HG03066 (cell line): Measurements from ENCODE around the gene EPB42.
"Not testable (repeated sequence)": the region's sequence is repeated elsewhere in the genome, so short reads cannot be mapped to it uniquely, and the experiment has no call there.

ENCODE experiments used
- ATAC-seq: cut with Tn5 transposase; IDR thresholded peaks from one replicate; pipeline ENCODE4 v1.9.1; 2021; ENCODE audit warnings: low read depth; ENCODE audit not compliant: unreplicated experiment

Gene EPB42

DNA sequence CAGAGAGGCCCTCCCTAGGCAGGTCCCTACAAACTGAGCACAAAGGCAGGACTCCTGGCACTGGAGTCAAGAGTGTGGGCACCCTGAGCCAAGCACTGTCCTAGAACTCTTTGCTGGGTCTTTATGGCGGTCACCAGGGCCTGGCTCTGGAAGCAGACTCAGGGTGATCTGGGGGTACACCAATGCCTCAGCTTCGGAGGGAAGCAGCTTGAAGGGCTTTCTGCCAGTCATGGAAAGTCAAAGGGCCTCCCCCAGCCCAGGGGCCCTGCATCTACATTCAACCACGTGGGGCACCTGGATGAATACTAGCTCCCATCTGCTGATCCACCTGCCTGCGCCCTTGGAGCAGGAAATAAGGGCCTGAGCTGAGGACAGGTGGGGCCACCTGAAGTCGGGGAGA, 7.4 kb downstream of the EPB42 start:
- ATAC-seq, result no peak

DNA sequence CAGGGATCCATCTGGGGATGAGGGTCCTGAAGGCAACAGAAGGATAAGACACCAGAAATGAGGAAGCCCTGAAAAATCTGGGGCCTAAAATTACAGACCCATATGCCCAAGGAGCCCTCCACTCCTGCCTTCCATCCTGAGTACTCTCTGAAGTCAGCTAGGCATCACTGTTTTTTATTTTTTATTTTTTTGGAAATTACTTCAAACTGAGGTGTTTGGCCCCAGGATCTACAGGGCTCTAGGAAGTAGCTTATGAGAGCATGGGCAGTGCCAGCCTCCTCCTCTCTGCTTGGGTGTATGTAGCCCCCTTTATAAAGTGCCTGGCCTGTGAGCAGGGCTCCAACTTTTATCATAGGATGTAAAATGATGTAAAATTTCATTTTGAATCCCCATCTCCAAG, 7.9 kb downstream of the EPB42 start:
- no peak for ATAC-seq

DNA sequence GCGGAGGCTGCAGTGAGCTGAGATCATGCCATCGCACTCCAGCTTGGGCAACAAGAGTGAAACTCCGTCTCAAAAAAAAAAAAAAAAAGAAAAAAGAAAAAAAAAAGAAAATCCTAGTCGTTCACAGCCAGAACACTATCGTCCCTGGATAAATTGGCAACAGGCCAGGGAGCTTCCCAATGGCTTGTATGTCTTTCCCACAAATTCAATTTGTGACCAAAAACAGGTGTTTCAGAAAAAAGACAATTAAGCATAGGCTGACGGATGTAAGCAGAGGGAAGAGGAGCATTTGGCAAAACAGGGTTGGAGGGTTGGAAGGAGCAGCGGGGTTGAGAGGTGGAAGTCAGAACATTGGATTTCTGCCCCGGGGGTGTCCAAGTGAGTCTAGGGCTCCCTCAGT, 8.5 kb downstream of the EPB42 start:
- no peak for ATAC-seq

DNA sequence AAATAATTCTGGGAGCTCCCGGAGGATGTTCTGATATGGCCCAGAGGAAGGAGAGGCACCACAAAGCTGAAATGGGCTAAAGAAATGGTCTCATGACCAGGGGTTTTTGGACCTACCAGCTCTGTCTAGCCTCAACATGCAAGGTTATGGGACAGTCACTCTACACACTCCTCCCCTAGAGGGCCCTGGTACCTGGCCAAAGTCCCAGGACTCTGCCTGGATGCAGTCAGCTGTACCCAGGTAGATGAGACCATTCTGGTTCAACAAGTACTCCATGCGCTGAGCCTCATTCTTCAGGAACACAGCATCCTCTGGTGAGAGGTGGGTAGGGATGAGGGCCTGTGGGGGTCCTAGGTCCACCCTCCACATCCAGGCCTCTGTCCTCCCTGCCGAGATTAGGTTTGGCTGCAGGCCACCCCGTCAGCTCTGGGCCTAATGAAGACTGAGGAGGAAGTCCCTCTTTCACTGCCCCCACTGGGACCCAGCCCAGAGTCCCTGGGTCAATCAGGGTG, 9.5 kb downstream of the EPB42 start:
- no peak for ATAC-seq

DNA sequence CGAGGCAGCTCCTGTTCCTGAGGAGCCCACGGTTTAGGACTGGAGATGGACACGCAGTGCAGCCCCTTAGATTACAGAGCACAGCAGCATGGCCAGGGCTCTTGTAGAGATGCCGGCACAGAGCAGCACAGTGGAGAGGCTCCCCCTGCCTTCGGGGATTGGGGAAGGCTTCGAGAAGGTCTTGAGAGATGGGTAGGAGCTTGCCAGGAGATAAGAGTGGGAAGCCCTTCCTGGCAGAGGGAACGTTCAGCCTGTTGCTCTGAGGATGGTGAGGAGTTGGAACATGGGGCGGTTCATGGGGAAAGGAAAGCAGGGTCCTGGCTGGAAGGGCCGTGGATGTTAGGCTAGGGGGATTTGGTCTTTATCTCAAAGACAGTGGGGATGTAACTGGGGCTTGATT, 10.0 kb downstream of the EPB42 start:
- ATAC-seq, result no peak

DNA sequence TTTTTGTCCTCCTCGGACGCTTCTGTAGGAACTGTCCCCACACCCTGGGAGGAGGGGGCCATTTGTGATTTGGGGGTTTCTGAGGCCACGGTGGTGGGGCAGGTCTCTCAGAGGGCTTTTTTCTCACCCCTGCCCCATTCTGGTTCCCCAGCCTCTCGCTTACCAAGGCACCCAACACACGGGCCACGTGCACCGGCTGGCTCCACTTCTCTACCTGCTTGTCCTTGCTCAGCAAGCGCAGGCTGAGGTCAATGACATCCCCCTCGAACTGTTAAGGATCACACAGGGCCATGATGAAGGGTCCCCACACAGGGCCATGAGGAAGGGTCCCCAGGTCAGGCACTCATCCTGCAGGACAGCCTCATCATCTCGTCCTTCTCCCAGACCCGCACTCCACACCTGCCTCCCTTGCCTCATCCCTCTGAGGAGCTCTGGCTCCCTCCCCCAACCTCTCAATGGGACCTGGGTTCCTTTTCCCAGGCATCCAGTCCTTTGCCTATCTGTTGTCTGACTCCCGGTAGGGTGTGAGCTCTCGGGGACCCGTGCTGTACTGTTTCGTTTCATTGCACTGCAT, 10.6 kb downstream of the EPB42 start:
- no peak for ATAC-seq

DNA sequence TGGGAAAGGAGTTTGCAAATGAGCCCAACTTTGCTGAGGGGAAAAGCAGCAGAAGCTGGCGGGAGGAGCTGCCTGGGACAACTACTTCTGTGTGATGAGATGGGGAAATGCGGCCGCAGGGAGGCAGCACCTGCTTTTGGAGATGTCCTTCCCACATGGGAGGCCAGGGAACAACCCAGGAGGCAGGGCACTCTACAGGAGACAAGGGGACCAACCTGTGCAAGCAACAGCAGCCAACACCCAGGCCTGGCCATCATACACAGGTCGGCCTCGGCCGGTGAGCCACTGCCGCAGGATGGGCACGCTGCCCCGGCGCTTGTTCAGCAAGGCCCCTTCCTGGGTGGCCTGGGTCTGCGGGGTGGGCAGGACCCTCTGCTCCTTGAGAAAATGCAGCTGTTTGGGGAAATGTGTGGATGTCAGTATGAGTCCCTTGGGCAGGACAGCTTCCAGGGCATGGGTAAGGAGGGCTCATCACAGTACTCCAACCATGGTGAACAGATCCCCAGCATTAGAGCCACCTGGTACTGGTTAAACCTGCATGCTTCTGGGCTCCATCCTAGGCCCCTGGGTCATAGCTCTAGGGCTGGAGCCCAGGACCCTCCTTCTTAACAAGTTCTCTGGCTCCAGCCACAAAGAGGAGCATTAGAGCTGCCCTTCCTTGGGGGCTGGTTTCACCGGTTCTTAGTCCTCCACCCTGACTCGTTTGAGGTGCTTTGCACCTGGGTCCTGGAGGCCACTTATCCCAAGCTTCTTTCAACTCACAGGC, 11.6 kb downstream of the EPB42 start:
- no peak for ATAC-seq

DNA sequence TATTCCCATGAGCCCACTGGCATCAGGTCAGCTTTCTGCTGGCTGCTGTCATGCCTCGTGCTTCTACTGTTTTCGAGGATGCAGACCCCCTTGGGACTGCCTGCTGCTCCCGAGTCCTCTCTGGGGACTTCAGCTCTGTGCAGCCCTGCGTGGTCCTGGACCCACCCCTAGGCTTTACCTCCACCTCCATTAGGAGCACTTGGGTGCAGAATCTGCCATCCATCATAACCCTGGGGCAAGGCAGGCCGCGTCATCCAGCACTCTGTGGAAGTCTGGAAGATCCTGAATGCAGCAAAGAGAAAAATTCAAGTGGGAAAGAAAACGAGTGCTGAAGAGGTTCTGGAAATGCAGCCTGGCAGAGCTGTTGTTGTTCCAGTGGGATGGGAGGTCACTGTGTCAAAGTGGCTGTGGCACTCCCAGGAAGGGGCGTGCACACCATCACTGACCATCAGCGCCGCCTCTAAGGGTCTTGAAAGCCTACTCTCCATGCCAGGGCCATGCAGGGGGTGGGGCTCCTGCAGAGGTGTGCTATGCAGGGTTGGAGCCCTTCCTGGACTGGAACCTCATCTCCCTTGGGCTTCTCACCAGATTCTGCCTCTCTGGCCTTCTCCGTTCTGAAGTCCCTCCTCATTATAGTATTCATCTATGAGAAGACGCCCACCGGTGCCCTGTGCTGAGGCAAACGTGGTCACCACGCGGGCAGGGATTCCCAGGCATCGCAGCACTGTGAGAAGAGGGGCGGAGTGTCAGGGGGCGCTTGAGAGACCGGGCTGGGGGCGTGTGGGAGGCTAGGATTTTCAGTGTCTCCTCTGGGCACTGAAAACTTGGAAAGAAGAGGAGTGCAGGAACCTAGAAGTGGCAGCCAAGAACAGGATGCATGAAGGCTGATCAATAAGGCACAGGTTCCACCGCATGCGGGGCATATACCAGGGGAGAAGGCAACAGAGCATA, 12.5 kb downstream of the EPB42 start:
- ATAC-seq, result no peak

DNA sequence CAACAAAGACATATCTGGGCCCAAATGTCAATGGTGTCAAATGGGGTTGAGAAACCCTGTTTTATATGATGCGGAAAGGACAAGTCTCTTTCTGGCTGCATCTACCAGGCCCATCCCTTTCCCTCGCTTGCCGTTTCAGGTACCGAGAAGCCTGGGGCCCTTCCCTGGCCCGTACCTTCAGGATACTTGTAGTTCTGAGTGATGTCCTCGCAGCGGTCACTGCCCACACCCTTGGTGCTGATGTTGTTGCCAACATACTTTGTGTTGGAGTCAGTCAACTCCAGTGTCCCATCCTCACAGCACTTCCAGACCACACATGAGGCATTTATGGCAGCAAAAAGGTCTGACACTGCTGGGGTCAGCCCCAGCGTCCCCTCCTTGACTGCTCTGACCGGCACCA, 13.8 kb downstream of the EPB42 start:
- ATAC-seq, result no peak

DNA sequence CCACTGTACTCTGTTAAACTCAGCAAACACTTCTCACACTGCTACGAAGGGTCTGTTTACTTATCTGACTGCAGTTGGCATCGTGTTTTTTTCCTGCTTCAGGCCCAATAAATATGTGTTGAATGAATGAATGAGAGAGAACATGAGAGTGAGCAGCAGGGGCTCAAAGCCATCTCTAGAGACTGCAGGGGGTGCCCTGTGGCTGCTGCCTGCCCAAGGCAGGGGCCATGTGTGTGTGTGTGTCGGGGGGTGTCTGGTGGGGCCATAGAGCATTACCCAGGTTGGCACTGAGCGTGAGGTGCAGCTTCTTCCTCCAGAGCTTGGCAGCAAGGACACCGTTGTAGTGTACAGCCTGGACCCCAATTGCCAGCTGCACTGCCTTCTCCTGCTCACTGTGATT, 14.8 kb downstream of the EPB42 start:
- ATAC-seq, result no peak

DNA sequence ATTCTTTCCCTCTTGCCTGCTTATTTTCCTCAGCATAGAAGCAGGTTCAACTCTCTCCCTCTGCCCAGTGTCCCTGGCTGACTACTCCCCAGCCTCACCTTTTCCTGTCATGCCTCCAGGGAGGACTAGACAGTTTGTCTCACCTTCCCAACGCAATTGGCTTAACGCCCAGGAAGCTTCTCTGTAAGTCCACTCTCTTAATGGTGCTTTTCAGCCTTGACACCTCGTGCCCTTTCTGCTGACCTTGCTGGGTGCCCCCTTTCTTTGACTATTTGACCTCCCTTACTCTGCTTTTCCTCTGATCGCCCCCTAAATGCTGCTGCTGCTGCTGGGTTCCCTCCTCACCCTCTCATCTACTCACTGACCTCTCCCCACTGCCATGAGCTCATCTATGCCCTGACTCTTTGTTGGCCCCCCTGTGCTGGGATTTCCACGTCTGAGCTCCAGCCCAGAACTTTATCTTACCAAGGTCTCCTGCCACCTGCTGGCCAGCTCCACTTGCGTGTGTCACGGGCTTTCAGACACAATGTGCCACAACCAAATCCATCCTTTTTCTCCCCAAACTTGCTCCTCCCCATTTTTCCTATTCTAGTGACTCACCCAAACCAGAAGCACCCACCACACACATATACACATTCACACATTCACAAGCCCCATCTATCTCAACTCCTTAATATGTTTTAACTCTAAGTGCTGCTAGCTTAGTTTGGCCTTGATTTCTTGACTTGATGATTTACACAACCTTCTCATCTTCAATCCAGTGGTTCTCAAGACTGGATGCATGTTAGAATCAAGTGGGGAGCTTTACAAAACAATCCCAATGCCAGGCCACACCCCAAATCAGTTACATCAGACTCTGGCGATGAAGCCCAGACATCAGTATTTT, 16.6 kb downstream of the EPB42 start:
- no peak for ATAC-seq

DNA sequence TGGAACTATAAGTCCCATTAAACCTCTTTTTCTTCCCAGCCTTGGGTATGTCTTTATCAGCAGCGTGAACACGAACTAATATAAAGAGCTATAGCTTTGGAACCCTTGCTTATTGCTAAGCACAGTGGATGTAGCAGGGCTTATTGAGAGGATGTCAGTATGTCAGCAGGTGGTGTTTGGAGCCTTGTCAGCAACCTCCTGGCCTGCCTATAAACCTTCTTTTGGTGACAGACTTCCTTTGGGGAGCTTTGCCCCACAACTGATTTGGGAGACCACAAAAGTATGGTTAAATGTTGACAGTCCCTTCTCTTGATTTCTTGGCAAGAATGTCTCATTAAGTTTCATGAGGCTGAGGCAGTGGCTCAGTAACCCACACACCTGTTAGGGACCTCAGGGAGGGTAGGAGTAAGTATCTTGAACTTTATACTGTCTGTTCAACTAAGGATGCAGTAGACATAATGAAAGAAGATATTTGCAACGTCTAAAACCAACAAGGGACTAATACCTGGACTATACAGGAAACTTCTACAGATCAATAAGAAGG, 20.8 kb downstream of the EPB42 start:
- no peak for ATAC-seq

DNA sequence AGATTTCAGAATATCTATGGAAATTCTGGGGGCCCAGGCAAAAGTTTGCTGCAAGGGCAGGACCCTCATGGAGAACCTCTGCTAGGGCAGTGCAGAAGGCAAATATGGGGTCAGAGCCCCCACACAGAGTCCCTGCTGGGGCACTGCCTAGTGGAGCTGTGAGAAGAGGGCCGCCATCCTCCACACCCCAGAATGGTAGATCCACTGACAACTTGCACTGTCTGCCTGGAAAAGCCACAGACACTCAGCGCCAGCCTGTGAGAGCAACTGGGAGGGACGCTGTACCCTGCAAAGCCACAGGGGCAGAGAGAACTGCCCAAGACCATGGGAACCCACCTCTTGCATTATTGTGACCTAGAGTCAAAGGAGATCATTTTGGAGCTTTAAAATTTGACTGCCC, 21.8 kb downstream of the EPB42 start:
- ATAC-seq, result no peak

DNA sequence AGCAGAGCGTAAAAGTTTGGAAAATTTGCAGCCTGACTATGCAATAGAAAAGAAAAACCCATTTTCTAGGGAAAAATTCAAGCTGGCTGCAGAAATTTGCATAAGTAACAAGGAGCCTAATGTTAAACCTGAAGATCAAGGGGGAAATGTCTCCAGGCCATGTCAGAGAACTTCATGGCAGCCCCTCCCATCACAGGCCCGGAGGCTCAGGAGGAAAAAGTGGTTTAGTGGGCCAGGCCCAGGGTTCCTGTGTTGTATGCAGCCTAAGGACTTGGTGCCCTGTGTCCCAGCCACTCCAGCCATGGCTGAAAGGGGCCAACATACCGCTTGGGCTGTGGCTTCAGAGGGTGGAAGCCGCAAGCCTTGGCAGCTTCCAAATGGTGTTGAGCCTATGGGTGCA, 22.3 kb downstream of the EPB42 start:
- not testable (repeated sequence) for ATAC-seq

DNA sequence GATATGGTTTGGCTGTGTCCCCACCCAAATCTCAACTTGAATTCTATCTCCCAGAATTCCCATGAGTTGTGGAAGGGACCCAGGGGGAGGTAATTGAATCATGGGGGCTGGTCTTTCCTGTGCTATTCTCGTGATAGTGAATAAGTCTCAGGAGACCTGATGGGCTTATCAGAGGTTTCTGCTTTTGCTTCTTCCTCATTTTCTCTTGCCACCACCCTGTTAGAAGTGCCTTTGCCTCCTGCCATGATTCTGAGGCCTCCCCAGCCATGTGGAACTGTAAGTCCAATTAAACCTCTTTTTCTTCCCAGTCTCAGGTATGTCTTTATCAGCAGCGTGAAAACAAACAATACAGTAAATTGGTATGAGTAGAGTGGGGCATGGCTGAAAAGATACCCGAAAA, 23.0 kb downstream of the EPB42 start:
- ATAC-seq, result not testable (repeated sequence)

DNA sequence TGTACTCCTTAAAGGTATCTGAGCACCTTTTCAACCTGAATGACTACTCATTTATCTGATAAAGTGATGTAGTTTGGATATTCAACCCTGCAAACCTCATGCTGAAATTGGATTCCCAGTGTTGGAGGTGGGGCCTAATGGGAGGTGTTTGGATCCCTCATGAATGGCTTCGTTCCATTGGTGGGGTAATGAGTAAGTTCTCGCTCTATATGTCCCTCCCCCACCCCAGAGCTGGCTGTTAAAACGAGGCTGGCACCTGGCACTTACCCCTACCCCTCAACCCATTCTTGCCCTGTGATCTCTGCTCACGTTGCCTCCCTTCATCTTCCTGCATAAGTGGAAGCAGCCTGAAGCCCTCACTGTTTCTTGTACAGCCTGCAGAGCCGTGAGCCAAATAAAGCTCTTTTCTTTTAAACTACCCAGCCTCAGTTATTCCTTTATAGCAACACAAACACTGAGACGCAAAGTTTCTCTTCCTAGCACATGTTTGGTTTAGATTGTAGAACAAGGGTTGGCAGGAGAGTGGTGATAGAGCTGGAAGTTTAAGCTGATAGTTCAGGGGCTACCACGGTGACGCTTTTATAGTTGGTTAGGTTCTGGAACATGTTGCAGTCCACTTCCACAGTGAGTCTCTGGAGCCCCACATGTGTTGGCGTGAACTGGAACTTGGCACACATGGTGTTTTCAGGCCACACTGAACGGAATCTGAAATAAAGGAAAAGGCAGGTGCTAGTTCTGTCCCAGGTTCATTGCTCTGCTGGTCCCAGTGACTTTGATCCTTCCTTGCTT, 23.9 kb downstream of the EPB42 start:
- no peak for ATAC-seq

DNA sequence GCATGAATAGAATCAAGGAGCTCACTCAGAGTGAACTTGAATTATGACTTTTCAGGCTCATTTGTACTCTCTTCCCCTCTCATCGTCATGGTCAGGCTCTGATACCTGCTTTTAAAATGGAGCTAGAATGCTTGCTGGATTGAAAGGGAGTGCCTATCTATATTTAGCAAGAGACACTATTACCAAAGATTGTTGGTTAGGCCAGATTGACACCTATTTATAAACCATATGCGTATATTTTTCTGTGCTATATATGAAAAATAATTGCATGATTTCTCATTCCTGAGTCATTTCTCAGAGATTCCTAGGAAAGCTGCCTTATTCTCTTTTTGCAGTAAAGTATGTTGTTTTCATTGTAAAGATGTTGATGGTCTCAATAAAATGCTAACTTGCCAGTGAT, 26.0 kb downstream of the EPB42 start:
- no peak for ATAC-seq

DNA sequence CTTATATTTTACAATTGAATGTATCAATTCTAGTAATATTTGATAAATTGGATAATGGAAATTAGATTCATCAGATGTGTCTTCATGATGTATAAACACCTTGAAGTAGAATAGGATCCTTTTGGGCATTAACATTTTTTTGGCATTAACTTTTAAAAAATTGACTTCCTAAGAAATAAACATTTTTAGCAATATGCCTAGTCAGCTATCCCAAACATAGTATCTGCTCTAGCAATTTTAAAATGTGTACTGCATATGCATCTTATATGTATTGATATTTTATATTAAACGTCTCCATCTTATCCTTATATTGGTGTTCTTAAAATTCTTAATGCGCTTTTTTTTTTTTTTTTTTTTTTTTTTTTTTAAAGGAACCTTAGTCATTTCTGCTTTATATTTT, 27.1 kb downstream of the EPB42 start:
- no peak for ATAC-seq

DNA sequence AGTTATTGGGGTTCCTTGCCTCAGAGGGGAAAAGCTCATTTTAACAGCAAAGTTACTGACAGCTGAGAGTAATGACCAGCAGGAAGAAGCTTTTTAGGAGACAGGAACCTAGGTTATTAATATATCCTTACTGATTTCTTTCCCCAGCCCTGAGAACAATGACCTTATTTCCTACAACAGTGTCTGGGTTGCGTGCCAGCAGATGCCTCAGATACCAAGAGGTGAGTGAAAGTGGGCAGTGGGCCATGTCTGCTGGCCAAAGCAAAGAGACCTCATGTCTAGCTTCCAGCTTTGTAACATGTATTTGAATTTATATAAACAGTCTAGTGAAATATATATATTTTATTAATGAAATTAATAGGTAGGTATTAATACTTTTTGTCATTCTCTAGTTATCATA, 30.6 kb downstream of the EPB42 start:
- no peak for ATAC-seq
